ENCODE measurements around the gene GKAP1.

GKAP1 gene

GRCh38 chr9:83698976-83699585 lies 118.5 kb downstream of the GKAP1 start:
- FAIRE-seq (peak; percentile 67), DNase-seq (ENCODE audit: insufficient read length) (no peak)
- TF ChIP-seq POLR2AphosphoS5 (IDR thresholded peaks at IDR 0.05; ENCODE audit: low read depth, low read length), result no peak
- no peak for TF ChIP-seq TAF1 (IDR thresholded peaks at IDR 0.05; ENCODE audit: borderline replicate concordance, low read depth, low read length)
- TF ChIP-seq POLR2A (IDR thresholded peaks at IDR 0.05; ENCODE audit: low read depth, low read length), result no peak

DNA sequence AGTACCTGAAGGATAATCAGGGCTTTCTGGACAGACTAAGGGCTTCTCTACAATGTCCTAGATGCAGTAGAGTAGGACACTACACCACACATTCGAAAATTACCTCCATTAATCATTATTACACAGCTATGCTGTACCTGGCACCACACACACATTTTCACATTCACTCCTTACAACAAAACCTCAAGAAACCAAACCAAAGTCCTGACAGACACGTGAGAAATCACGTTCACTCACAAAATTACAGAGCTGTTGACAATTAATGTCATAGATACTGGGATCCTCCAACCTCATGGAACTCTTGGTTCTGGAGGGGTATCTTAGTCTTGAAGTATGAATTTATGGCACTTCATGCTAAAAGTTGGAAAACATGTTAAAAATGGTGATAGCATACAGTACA lies 126.1 kb downstream of the GKAP1 start:
- no peak for FAIRE-seq
- no peak for TF ChIP-seq TAF1 (IDR thresholded peaks at IDR 0.05; ENCODE audit: borderline replicate concordance, low read depth, low read length)
- no peak for TF ChIP-seq POLR2A (IDR thresholded peaks at IDR 0.05; ENCODE audit: low read depth, low read length)
- TF ChIP-seq POLR2AphosphoS5 (IDR thresholded peaks at IDR 0.05; ENCODE audit: low read depth, low read length), result no peak
- no peak for DNase-seq (ENCODE audit: insufficient read length)

Data from GM12892 (cell line).